Transverse colon (tissue), 3 donors: ENCODE measurements around the gene ROR1.

Experiments
- EP300 ChIP-seq: sonication (generic); formaldehyde crosslinking; IDR thresholded peaks from one replicate; pipeline ENCODE4 v1.6.1; 2017; ENCODE audit warnings: antibody characterized with exemption, low read depth
- POLR2A ChIP-seq: fragments of 450-650 bp; IDR thresholded peaks from one replicate; pipeline ENCODE4 v1.6.1; 2016; ENCODE audit warnings: antibody characterized with exemption, mild to moderate bottlenecking, moderate library complexity
- TF ChIP-seq, protein P1 (sequence below), 5 experiments: fragments of 200-600 bp in 3 of 5; fragments of 450-650 bp in 2 of 5; sonication (generic) in 3 of 5; IDR thresholded peaks; 1 replicate in 2 of 5; 2 replicates in 3 of 5; pipeline ENCODE4 v1.5.1; 2016 to 2017; ENCODE audit warnings: antibody characterized with exemption in 5 of 5, inconsistent platforms in 3 of 5, mild to moderate bottlenecking in 2 of 5, moderate library complexity in 1 of 5

DNA sequence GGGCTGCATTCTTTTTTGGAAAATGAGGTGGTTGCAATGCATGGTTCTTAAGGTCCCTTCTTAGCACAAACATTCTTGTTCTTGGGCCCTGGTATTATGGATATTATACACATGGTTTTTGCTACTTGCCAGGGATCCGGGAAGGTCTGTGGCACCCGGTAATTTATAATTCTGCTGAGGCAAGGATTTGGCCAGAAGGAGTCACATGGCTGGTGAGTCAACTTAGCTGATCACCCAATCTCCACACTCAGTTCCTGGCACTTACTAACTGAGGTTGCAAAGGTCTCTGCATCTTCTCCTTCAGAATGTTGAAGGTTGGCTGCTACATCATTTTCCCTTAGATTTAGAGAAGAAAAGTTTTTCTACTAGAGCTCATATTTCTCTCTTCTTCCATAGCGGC, 112.5 kb downstream of the ROR1 start:
- TF ChIP-seq POLR2A = no peak
- TF ChIP-seq EP300 = no peak
- TF ChIP-seq, protein P1, sequence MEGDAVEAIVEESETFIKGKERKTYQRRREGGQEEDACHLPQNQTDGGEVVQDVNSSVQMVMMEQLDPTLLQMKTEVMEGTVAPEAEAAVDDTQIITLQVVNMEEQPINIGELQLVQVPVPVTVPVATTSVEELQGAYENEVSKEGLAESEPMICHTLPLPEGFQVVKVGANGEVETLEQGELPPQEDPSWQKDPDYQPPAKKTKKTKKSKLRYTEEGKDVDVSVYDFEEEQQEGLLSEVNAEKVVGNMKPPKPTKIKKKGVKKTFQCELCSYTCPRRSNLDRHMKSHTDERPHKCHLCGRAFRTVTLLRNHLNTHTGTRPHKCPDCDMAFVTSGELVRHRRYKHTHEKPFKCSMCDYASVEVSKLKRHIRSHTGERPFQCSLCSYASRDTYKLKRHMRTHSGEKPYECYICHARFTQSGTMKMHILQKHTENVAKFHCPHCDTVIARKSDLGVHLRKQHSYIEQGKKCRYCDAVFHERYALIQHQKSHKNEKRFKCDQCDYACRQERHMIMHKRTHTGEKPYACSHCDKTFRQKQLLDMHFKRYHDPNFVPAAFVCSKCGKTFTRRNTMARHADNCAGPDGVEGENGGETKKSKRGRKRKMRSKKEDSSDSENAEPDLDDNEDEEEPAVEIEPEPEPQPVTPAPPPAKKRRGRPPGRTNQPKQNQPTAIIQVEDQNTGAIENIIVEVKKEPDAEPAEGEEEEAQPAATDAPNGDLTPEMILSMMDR (IDR thresholded peaks at IDR 0.05) = no peak
